Subcutaneous adipose tissue (tissue), 4 donors: ENCODE results near the gene MAST2. TPM values are rescaled to one million over a fixed set of nuclear protein-coding genes. Genes with fewer than 3 reads are reported as not detected.

Experiments
- CTCF ChIP-seq: fragments of 450-650 bp; IDR thresholded peaks from one replicate; pipeline ENCODE4 v1.5.1; 2016; ENCODE audit warnings: low read depth, mild to moderate bottlenecking, control low read depth, antibody characterized with exemption, moderate library complexity
- total RNA-seq, 4 donors: library from RNA; depleted of rRNA; stranded (reverse); fragments of >200 nt; gene quantifications; one replicate each; pipeline ENCODE4 v1.1.0, GENCODE V29; 2016

MAST2 gene
- total RNA-seq, 4 donors from 2014 or later, result 13.4 to 23.3 (median 18.2) TPM

GRCh38 chr1:45775794-45776193, 27.6 kb upstream of the MAST2 start:
- TF ChIP-seq CTCF, result no peak

GRCh38 chr1:45785583-45785982, 17.8 kb upstream of the MAST2 start:
- no peak for TF ChIP-seq CTCF

- no peak for TF ChIP-seq CTCF
Observed at GRCh38 chr1:45787905-45788304, 15.5 kb upstream of the MAST2 start.

- no peak for TF ChIP-seq CTCF
Observed at GRCh38 chr1:45789601-45790000, 13.8 kb upstream of the MAST2 start.

GRCh38 chr1:45792744-45793143, 10.7 kb upstream of the MAST2 start:
- TF ChIP-seq CTCF, result no peak

- no peak for TF ChIP-seq CTCF
Observed at GRCh38 chr1:45793942-45794604, 9.3 kb upstream of the MAST2 start.

GRCh38 chr1:45796381-45796780, 7.0 kb upstream of the MAST2 start:
- TF ChIP-seq CTCF, result no peak
